Measurements from ENCODE around the gene INTS6. TPM values are rescaled to one million over a fixed set of nuclear protein-coding genes. Genes with fewer than 3 reads are reported as not detected.
A peak's percentile ranks its signal among the peaks of the same experiment; 100 is the strongest.

The INTS6 gene
- total RNA-seq, 1 experiment from 2014 or later: 45.5 TPM

DNA sequence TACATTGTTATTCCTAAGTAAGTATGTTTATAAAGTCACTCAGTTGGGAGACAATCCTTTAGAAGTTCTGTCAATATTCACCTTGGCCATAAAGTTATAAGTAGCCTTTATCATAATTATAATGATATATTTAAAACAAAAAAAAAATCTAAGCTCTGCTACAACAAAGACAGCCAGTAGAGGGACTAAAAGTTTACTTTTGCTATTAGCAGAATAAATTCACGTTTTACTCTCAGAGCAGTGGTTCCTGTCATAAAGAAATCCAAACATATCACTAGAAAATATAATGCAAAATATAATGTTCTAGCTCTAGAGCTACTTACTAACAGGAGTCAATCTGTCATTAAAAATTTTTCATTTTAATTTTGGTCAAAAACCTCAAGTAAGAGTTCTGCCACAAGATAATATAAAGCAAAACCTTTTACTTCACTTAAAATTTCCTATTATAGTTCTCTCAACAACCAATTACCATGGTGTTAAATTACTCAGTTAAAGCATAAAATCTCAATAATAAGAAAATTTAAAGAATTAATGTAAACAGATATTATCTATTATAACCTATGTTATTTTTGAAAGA lies 17.7 kb downstream of the INTS6 start:
- Histone ChIP-seq H3K79me2 (ENCODE audit: low read depth) (no peaks in the 10 kb centered on the region), H3F3A (ENCODE audit: insufficient read depth, low read depth) (peaks cover 24% of the 10 kb centered on the region; the same call in 1 of the 2 replicates), H4K20me1 (ENCODE audit: insufficient read depth) (peaks cover 8% of the 10 kb centered on the region; the same call in 1 of the 2 replicates), H2AFZ (no peak overlapping the region), H3K9me2 (ENCODE audit: insufficient read depth) (no peaks in the 10 kb centered on the region), H3K27ac (no peak overlapping the region), H3K4me2 (no peak overlapping the region), H3K4me1 (replicated peaks; ENCODE audit: insufficient read depth) (no peaks in the 10 kb centered on the region), H3K27me3 (ENCODE audit: insufficient read depth, low read depth) (no peaks in the 10 kb centered on the region), H3K4me3 (no peak overlapping the region), H3K9me3 (ENCODE audit: insufficient read depth, low read depth) (no peaks in the 10 kb centered on the region), H3K36me3 (ENCODE audit: low read depth) (peaks cover 10% of the 10 kb centered on the region)
- intact Hi-C loops (cut with micrococcal nuclease; ENCODE audit: unreplicated experiment): loop anchor here (2.0 kb wide), 1 partner anchor 362 kb away; no protein-coding TSS in a partner anchor
- TF ChIP-seq, protein P1, sequence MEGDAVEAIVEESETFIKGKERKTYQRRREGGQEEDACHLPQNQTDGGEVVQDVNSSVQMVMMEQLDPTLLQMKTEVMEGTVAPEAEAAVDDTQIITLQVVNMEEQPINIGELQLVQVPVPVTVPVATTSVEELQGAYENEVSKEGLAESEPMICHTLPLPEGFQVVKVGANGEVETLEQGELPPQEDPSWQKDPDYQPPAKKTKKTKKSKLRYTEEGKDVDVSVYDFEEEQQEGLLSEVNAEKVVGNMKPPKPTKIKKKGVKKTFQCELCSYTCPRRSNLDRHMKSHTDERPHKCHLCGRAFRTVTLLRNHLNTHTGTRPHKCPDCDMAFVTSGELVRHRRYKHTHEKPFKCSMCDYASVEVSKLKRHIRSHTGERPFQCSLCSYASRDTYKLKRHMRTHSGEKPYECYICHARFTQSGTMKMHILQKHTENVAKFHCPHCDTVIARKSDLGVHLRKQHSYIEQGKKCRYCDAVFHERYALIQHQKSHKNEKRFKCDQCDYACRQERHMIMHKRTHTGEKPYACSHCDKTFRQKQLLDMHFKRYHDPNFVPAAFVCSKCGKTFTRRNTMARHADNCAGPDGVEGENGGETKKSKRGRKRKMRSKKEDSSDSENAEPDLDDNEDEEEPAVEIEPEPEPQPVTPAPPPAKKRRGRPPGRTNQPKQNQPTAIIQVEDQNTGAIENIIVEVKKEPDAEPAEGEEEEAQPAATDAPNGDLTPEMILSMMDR (conservative IDR thresholded peaks at IDR 0.05): peak; percentile 80
- TF ChIP-seq EZH2 (IDR thresholded peaks at IDR 0.05; ENCODE audit: low read depth): no peak
- CTCF ChIA-PET: interaction anchor here (0.6 to 1.0 kb wide), 3 partner anchors 292 to 657 kb away, joined by 3 to 12 read pairs (median 4); no protein-coding TSS in a partner anchor
- no TSS peak for BruUV-seq (replicated peaks)
- POLR2A ChIA-PET (ENCODE audit: unreplicated experiment): interaction anchor here (0.5 to 0.7 kb wide), 7 partner anchors 9 to 381 kb away, joined by 3 to 16 read pairs (median 7); no protein-coding TSS in a partner anchor
- DNase-seq: no peak

DNA sequence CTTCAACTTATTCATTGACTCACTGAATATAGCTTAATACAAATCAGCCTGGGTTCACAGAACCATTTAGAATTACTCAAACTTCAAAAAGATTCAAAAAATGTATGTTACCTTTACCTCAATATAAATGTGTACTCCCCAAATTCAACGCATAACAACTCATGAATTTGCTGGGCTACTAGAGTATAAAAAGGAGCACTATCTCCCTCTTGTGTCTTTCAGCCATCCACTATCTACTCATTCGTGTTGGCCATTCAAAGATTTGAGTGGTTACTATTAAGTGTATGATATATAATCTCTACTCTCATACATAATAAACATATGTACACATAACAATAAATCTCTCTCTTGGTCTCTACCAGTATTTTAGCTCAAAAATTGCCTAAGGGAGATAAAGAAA lies 20.3 kb downstream of the INTS6 start:
- ChIA-PET CTCF (interaction anchor here (0.6 kb wide), 1 partner anchor 308 kb away, joined by 3 read pairs; no protein-coding TSS in a partner anchor), POLR2A (ENCODE audit: unreplicated experiment) (no interaction called here)
- no peaks in the 10 kb centered on the region for H3K9me3 ChIP-seq (ENCODE audit: insufficient read depth, low read depth)
- BruUV-seq (replicated peaks): no TSS peak
- peaks cover 12% of the 10 kb centered on the region for H4K20me1 ChIP-seq (ENCODE audit: insufficient read depth)
- no peak overlapping the region for H2AFZ ChIP-seq
- 0 out of 2 replicates have a peak, but pooled peaks cover 5% of the 10 kb centered on the region for H3K79me2 ChIP-seq (ENCODE audit: low read depth)
- H3K4me1 ChIP-seq (replicated peaks; ENCODE audit: insufficient read depth): no peaks in the 10 kb centered on the region
- TF ChIP-seq, protein P1 (conservative IDR thresholded peaks at IDR 0.05): no peak
- TF ChIP-seq EZH2 (IDR thresholded peaks at IDR 0.05; ENCODE audit: low read depth): no peak
- no peak overlapping the region for H3K27ac ChIP-seq
- H3K27me3 ChIP-seq (ENCODE audit: insufficient read depth, low read depth): no peaks in the 10 kb centered on the region
- intact Hi-C loops (cut with micrococcal nuclease; ENCODE audit: unreplicated experiment): no loop called here
- H3K9me2 ChIP-seq (ENCODE audit: insufficient read depth): no peaks in the 10 kb centered on the region
- H3K4me3 ChIP-seq: no peak overlapping the region
- H3F3A ChIP-seq (ENCODE audit: insufficient read depth, low read depth): peaks cover 13% of the 10 kb centered on the region; the same call in 1 of the 2 replicates
- no peak for DNase-seq
- H3K4me2 ChIP-seq: no peak overlapping the region
- peaks cover 17% of the 10 kb centered on the region for H3K36me3 ChIP-seq (ENCODE audit: low read depth)

DNA sequence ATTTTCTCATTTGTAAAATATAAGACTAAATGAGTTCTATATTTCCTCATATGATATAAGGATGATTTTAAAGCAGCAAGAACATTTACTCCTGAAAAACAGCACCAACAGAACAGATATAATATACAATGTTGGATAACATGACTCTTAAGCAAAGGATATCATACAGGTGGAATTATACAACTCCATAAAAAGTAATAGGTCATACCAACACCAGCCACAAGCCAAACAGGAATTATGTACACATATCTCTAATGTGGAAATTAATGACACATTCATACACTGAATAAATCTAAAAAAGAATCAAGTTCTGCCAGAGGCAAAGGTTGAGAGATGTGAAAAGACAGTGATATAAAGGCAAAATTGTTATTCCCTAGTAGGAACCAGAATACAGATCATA lies 25.9 kb downstream of the INTS6 start:
- TF ChIP-seq, protein P1 (conservative IDR thresholded peaks at IDR 0.05): no peak
- no peak for TF ChIP-seq EZH2 (IDR thresholded peaks at IDR 0.05; ENCODE audit: low read depth)
- Histone ChIP-seq H3K36me3 (ENCODE audit: low read depth) (peaks cover 29% of the 10 kb centered on the region), H2AFZ (no peak overlapping the region), H3K9me3 (ENCODE audit: insufficient read depth, low read depth) (no peaks in the 10 kb centered on the region), H3K4me3 (no peak overlapping the region), H3F3A (ENCODE audit: insufficient read depth, low read depth) (no peaks in the 10 kb centered on the region), H3K27ac (no peak overlapping the region), H4K20me1 (ENCODE audit: insufficient read depth) (peaks cover 36% of the 10 kb centered on the region), H3K27me3 (ENCODE audit: insufficient read depth, low read depth) (no peaks in the 10 kb centered on the region), H3K4me1 (replicated peaks; ENCODE audit: insufficient read depth) (peaks cover 6% of the 10 kb centered on the region), H3K9me2 (ENCODE audit: insufficient read depth) (no peaks in the 10 kb centered on the region; the same call in 1 of the 2 replicates), H3K4me2 (no peak overlapping the region), H3K79me2 (ENCODE audit: low read depth) (peaks cover 51% of the 10 kb centered on the region)
- no peak for DNase-seq
- no TSS peak for BruUV-seq (replicated peaks)
- intact Hi-C loops (cut with micrococcal nuclease; ENCODE audit: unreplicated experiment): no loop called here
- POLR2A ChIA-PET (ENCODE audit: unreplicated experiment): no interaction called here
- CTCF ChIA-PET: no interaction called here
